IPS-NIHi7 (cell line): ENCODE results near the gene DYNLRB2.

Source experiments
- DNase-seq: peaks from one replicate; pipeline ENCODE4 v3.0.0; 2012; ENCODE audit warnings: mixed read lengths; ENCODE audit errors: extremely low spot score

The DYNLRB2 gene

GRCh38 chr16:80540516-80541305, at the start of gene DYNLRB2:
Gene DYNLRB2, plus strand, starts transcription at chr16:80540993. Its CDS starts 84 bp downstream, at chr16:80541077.
- peak; percentile 96 for DNase-seq

- DNase-seq = no peak
These were observed 40.5 kb upstream of the DYNLRB2 start for GRCh38 chr16:80500116-80500859.

- DNase-seq = no peak
These were observed 39.8 kb upstream of the DYNLRB2 start for GRCh38 chr16:80500961-80501525.

DNA sequence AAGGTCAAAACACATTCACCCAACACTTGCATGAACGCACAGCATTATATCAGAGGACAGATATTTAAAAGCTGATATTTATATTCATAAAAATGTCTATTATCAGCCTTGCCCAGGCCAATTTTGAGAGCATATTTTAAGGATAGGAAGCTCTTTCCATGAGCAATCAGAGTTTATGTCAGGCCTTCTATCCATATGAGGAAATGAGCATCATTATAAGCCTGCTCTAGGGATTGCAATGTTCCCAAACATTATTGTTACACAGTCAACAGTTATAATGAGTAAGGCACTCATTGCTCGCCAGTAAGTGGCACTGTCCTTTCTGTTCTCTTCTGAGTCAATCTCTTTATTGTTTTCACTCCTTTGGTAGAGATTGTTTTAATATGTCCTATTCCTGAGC, 37.7 kb upstream of the DYNLRB2 start:
- DNase-seq = no peak

DNA sequence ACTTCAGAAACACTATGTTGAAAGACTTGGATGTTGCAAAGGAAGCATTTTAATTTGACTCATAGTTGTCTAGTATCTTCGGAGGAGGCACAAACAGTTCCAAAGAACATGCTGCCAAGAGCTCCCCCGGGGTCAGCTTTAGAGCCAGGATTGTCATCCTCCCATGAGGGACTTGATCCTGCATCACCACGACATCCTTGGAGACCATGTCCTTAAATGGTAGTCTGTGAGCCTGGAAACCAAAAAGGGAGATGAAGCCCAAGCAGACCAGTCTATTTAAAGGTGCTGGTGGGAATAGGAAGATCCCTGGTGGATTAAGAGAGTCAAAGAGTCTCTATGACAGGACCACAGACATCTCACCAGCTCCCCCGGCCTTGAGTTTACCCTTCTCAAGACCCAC, 33.3 kb upstream of the DYNLRB2 start:
- no peak for DNase-seq

DNA sequence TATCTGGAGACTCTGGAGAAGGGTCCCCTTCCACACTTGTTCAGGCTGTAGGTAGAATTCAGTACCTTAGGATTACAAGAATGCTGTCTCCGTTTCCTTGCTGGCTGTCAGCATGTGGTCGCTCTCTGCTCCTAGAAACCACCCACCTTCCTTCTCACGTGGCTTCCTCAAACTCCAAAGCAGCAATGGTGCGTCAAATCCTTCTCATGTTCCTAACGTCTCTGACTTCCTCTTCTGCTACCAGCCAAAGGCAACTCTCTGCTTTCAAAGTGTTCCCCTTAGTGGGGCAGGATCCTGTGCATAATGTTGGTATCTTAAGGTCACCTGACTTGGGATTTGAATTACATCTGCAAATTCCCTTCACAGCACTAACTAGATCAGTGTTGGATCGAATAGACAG, 30.9 kb upstream of the DYNLRB2 start:
- DNase-seq = no peak

DNA sequence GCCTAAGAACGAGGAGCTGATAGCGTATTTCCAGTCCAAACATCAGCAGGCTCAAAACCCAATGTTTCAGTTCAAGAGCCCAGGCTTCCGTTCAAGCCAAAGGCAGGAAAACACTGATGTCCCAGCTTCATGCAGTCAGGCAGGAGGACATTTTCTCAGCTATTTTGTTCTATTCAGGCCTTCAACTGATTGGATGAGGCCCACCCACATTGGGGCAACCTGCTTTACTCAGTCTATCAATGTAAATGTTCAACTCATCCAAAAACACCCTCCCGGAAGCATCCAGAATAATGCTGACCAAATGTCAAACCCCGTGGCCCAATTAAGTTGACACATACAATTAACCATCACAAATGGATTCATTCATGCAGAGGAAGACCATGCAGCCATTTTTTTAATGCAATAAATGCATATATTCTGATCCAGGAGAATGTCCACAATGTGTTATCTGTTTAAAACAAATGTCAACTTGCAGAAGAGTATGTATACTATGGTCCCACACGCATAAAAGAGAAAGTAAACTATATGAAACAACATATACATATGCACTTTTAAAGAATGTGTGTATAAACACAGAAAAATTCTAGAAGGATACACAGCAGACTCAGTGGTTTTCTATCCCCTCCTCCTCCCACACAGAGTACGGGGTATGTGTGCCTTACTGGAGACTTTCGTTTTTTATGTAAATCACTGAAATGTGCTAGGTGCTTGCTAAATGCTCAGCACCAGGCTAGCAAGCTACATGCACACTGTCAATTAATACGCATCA, 28.8 kb upstream of the DYNLRB2 start:
- no peak for DNase-seq

DNA sequence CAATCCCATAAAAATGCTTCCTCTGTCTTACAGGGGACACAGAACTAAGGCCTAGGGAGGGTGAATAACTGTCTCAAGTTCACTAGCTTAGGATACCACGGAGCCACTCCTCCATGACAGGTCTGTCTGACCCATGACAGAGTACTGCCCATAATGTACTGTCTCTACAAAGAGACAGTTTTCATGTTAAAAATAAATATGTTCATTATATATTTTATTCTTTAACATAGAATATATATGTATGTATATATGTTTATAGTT, 28.3 kb upstream of the DYNLRB2 start:
- no peak for DNase-seq

DNA sequence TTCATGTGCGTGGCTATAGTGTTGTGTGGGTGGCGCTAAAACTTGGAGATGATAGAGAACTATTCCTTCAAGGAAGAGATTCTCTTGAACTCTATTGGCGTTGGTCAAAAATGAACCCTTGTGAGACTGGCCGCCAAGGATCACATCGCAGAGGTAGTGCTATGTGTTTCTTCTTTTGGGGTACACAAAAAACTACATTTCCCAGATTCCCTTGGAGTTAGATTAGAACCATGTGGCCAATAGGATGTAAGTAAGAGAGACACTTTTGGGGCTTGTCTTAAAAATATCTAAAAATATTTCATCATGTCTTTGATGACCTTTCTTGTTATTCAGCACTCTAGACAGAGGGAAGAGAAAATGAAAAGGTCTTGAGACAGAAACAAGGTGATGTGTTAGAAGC, 25.4 kb upstream of the DYNLRB2 start:
- DNase-seq = no peak

DNA sequence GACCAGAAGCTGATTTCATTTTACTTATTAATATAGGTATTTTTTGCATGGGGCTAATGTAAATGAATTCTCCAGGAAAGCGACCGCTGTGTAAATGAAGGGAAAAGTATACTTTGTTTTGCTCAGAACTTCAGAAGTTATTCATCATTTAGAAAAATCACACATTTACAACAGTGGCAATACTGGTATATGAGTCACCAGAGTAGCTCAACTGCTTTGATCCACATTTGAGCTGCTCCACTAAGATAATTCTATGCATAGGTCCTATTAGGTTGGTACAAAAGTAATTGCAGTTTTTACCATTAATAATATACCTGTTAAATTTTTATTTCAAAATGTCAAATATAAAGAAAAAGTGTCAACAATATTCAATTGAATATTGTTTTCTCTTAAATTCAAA, 22.9 kb upstream of the DYNLRB2 start:
- no peak for DNase-seq

GRCh38 chr16:80518436-80518835, 22.4 kb upstream of the DYNLRB2 start:
- no peak for DNase-seq

- DNase-seq = no peak
These were observed 21.6 kb upstream of the DYNLRB2 start for GRCh38 chr16:80519189-80519588.

DNA sequence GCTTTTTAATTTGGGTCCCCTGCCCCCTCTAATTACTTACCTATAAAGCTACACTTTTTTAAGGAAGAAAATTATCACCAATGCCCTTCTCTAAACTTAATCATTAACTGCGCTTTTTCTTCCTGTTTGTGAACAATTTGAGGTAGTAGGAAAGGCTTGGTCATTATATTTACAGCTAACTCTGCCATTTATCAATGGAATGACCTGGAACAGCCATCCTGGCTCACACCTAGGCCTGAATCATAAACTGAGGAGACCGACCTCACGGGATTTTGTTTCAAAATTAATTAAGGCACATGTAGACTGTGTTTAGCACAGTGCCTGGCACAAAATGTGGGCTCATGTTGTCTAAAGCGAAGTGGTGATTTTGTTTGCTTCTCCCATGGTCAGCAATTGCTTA, 15.4 kb upstream of the DYNLRB2 start:
- no peak for DNase-seq

DNA sequence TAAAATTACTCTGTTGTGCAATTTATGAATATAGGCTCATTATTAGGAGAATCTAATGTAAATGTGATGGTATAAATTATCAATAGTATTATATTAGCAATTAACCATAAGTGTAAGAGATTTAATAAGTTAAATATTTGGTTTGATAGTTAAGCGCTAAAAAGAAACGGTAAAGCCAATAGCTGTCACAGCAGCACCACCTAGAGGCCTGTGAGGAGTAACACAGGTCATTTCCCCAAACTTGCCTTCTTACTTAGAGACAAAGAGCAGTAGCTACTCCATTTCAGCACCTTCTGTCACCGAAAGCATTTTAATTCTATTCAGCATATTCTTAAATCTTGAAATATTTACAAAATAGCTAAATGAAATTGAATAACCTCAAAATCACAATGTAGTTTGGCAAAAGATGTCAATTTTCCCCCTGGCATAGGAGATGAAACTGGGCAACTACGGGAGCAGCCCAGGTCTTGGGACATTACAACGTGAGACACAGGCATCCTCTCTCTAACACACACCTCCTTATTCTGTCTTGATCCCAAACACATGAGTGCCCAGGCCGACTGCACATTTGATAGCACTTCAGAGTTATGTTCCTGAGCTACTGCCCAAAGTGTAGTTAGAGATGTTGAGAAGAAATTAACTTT, 14.3 kb upstream of the DYNLRB2 start:
- DNase-seq = peak; percentile 62

- peak; percentile 60 for DNase-seq
These were observed 13.5 kb upstream of the DYNLRB2 start for GRCh38 chr16:80527297-80527696.

- no peak for DNase-seq
These were observed 10.3 kb upstream of the DYNLRB2 start for GRCh38 chr16:80530479-80530878.

DNA sequence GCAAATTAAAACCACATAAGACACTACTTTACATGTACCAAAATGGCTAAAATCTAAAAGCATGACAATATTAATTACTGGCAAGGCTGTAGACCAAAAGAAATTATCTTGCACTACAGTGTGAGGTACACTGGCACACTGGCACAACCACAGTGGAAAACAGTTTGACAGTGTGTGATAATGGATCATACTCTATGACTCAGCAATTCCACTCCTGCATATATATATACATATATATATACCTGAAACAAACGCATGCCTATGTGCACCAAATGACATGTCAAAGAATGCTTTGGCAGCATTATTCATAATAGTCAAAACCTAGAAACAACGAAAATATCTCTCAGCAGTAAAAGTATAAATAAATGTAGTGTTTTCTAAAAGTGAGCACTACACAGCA, 4.6 kb upstream of the DYNLRB2 start:
- no peak for DNase-seq

- no peak for DNase-seq
These were observed 507 bp downstream of the DYNLRB2 start for GRCh38 chr16:80541306-80541694.

DNA sequence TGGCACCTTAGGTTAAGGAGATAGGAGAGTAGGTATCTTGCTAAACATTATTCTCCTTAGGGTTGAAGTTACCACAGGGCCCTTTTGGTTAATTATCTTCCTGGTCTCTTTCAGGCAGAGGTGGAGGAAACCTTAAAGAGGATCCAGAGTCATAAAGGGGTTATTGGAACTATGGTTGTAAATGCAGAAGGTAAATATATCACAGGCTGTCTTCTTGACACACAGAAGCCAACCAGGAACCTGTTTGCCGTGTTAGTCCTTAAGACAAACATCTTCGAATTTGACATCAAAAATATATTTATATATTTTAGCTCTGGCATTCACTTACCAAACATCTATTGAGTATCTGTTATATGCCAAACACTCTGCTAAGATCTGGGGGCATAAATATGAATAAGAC, 2.4 kb downstream of the DYNLRB2 start:
- DNase-seq = no peak

DNA sequence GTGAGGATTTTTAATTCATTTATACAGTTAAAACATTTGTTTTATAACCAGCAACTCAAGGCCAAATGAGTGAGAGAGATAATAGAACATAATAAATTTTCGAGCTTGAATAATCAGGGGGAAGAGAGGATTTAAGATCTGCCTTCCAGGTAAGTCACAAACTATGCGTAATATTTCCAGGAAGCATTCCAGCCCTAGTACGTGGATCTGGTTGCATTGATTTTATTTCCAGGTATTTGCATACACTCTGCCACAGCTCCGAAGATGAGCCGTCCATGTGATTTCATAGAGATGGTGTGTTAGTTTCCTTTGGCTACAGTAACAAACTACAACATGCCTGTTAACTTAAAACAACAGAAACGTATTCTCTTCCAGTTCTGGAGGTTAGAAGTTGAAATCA, 3.5 kb downstream of the DYNLRB2 start:
- DNase-seq = no peak

GRCh38 chr16:80546249-80546648, 5.5 kb downstream of the DYNLRB2 start:
- DNase-seq = no peak

DNA sequence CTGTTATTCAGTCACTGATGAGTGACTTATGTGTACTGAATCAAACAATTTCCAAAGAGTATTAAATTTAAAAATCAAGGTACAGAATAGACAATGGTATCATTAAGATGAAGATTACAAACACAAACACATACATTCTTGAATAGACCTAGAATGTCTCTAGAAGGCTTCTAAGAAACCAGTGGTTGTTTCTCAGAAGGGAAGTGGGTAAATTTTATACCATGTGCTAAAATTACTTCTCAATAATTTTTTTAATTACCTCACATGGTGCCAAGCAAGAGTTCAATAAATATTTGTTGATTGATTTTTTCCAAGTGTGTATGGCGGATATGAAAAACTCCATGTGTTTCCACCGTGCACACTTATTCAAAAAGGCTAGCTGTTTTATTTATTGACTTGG, 6.4 kb downstream of the DYNLRB2 start:
- no peak for DNase-seq
